HG03342 (cell line): ENCODE measurements around the gene MS4A4A.

Experiments used
- ATAC-seq: cut with Tn5 transposase; IDR thresholded peaks from one replicate; pipeline ENCODE4 v1.9.1; 2021; ENCODE audit warnings: mild to moderate bottlenecking, moderate library complexity; ENCODE audit not compliant: unreplicated experiment

Gene MS4A4A

GRCh38 chr11:60345489-60345888 lies 65.0 kb downstream of the MS4A4A start:
- no peak for ATAC-seq

- ATAC-seq: no peak
These were observed 66.8 kb downstream of the MS4A4A start for GRCh38 chr11:60347084-60347797.

GRCh38 chr11:60348116-60348515 lies 67.7 kb downstream of the MS4A4A start:
- no peak for ATAC-seq

DNA sequence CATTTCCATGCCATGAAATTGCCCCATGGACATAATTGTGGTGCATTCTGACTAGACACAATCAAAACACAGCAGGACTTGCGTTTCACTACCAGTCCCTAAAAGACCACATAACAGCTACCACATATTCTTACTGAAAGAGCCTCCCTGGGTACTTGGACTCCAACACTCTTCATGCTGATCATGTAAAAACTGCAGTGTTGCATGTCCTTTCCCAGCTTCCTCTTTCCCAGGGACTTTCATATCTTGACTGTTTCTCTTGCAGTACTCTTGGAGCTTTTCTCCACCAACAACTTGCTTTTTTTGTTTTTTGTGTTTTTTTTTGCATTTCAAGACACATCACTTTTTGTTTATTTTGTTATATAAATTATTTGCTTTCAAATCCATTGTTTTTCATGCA lies 69.5 kb downstream of the MS4A4A start:
- ATAC-seq: no peak

- ATAC-seq: no peak
These were observed 77.3 kb downstream of the MS4A4A start for GRCh38 chr11:60357771-60358170.
